NCI-H1105 (cell line): ENCODE results near the gene TRIM29.
"Not testable (repeated sequence)": the region's sequence is repeated elsewhere in the genome, so short reads cannot be mapped to it uniquely, and the experiment has no call there.

Experiments
- DNase-seq: peaks from one replicate; lab custom pipeline; 2025; lab: John Stamatoyannopoulos, UW

The TRIM29 gene, protein sequence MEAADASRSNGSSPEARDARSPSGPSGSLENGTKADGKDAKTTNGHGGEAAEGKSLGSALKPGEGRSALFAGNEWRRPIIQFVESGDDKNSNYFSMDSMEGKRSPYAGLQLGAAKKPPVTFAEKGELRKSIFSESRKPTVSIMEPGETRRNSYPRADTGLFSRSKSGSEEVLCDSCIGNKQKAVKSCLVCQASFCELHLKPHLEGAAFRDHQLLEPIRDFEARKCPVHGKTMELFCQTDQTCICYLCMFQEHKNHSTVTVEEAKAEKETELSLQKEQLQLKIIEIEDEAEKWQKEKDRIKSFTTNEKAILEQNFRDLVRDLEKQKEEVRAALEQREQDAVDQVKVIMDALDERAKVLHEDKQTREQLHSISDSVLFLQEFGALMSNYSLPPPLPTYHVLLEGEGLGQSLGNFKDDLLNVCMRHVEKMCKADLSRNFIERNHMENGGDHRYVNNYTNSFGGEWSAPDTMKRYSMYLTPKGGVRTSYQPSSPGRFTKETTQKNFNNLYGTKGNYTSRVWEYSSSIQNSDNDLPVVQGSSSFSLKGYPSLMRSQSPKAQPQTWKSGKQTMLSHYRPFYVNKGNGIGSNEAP

DNA sequence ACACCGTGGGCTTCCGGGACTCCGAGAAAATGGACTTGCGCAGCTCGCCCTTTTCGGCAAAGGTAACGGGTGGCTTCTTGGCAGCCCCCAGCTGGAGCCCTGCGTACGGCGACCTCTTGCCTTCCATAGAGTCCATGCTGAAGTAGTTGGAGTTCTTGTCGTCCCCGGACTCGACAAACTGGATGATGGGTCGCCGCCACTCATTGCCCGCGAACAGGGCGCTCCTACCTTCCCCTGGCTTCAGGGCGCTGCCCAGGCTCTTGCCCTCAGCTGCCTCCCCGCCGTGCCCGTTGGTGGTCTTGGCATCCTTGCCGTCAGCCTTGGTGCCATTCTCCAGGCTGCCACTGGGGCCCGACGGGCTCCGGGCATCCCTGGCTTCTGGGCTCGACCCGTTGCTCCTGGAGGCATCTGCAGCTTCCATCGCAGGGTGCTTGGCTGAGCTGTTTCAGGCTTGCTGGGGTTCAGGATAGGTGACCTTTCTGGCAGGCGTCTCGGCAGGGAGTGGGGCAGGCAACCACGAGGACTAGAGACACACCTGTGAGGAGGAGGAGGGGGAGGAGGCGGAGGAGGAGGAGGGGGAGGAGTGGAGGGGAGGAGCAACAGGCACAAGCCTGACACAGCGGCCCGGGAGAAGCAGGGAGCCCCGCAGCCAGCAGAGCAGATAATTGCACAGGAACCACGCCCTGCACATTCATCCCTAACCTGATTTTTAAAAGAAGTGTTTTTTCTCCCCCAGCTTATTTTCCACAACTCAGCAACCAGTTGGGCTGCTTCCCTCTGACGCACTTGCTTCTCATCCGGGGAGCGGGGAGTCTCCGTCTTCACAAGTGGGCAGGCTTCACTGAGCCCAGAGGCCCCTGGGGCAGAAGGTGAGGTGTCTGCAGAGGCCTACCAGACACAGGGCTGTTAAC is at the start of gene TRIM29:
TRIM29 (minus strand) TSS at position 503 of the 911 bp plus-strand sequence; CDS start at position 421, 82 bp downstream.
- DNase-seq = no peak

DNA sequence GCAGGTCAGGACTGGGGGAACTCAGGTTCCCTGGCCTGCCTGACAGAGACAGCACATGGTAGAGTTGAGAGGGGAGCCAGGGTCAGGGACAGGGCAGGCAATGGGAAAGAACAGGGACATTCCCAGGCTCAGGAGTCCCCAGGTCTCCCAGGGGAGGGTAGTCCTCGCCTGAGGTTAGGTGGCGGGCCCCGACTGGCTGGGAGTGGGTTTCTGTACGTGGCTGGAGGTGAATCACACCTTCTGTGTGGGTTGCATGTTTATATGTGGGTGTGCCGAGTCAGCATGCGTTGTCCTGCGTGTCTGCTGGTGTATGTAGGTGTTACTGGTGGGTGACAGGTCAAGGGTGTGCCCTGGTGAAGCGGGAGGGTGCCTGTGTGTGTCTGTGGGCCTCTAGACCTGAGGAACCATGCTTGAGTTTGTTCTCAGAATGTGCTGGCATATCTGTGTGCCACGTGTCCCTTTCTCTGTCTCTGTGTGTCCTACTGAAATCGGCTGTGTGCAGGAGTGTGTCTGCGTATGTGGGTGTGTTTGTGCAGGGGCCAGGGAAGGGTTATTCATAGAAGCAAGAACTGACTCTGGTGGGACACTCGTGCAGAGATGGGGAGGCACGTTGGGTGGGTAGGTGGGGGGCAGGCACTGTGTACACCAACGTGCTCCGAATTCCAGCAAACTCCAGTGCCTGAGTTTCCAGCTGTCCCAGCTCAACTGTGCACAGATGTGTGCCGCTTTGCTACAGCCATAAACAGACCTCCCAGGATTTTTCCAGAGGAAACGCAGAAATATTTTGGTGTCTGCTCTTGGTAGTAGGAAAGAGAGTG is 49.1 kb upstream of the TRIM29 start:
- no peak for DNase-seq

DNA sequence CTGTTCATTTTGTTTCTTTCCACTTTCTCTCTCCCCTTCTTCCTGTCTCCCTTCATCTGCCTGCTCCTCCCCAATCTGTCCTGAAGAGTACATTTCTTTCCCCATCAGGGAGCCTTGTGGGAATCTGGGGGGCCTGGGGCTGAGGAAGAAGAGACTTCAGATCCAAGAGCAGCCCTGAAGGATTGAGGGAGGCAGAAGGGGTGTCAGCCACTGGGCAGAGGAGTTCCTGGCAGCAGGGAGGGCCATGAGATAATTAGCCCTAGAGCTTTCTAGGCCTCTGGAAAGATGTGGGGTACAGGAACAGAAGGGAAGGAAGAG is 48.5 kb upstream of the TRIM29 start:
- no peak for DNase-seq

DNA sequence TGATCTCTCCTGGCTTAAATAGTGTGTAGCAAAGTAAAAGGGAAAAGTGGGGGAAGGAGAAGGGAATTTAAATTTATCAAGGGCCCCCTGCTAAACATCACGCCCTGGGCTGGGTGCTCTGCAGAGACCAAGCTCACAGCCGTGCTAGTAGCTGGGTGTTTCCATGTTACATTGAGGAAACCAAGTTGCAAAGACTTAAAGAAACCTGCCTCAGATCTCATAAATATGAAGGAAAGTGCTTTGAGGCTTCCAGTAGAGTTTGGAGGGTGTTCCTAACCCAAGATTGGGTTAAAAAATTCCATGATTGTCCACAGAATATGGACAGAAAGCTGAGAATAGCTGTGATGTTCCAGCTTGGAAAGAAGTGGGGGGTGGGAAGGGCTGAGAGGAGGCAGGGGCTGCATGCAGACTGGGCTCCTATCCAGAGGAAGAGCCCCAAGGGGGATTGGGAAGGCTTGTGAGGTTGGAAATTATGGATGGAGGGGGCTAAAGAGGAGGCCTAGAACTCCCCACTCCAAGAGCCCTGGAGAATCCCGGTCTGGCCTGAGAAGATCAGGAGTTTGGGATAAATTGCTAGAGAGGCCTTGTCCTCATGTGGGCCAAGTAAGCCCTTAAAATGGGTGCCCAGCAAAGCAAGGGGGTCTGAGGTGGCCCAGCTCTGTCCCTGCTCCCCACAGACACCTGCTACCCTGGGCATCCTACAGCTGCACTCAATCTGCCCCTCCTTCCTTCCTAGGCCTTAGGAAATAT is 48.0 kb upstream of the TRIM29 start:
- DNase-seq = no peak

DNA sequence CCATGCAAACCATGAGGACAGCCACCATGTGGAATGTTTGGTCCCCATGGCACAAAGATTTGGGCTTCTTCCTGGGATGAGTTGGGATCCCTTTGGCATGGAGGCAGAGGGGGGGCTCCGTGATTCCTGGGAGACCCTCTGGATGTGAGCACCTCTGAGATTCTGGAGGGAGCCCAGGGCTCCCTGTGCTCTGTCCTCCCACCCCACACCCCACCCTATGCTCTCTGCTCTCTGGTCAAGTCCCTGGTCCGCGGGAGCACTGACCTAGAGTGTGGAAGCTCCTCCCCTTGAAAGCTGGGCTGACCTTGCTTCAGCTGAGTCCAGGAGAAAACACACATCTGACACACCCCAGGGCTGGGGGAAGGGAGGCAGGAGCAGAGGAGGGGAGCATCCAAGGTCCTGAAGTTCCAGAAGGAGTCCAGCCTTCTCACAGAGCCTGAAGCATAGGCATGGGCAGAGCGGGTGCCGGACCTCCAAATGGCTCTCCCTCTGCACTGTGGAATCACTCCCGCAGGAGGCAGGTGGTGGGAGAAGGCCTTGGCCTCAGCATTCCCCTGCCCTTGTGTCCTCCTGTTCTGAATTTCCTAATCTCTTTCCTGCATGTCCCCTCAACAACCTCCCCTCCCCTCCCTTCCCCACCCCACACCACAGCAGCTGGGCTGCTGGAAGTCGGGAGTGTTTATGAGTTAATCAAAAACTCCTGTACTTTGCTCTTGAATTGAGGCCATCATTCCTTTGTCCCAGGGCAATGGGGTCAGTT is 47.2 kb upstream of the TRIM29 start:
- DNase-seq = no peak

DNA sequence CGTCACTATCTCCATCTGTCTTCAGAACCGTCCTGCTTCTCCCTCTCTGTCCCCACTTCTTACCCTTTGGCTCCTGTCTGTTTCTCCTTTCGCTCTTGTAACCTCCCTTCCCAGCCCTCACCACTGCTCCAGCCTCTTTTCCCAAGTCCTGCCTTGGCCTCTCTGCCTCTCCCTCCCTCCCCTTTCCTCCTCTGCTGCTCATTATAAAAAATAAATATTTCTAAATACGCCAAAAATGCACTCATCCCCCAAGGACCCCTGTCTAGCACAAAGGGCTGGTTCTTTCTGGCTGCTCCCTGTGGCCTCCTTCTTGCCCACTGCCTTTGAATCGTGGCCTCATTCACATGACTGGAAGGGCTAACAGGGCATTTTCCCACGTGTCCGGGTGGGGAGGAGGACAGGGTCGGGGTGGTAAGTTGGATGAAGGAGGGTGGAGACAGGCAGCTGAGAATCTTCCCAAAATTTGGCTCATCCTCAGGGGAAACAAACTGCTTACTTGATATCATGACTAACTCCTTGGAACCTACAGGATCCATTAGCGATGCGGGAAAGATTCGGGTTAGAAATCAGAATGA is 46.5 kb upstream of the TRIM29 start:
- DNase-seq = no peak

DNA sequence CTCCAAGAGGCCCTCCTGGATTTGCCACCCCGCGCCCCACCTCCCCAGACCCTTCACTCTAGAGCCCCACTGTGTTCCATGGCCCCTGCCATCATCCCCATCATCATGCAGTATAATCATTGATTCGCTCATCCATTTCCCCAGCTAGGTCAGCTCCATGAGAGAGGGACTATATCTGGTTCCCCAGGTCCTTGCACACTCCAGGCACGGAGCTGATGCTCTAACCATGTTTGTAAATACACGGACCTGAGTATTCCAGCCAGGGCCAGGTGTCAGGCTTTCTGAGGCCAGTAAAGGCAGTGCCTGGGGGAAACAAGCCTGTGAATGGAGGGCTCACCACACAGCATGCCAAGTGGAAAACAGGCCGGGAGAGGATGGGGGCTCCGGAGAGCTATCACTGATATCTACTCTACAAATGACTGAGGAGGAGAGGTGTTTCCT is 45.8 kb upstream of the TRIM29 start:
- DNase-seq = no peak

DNA sequence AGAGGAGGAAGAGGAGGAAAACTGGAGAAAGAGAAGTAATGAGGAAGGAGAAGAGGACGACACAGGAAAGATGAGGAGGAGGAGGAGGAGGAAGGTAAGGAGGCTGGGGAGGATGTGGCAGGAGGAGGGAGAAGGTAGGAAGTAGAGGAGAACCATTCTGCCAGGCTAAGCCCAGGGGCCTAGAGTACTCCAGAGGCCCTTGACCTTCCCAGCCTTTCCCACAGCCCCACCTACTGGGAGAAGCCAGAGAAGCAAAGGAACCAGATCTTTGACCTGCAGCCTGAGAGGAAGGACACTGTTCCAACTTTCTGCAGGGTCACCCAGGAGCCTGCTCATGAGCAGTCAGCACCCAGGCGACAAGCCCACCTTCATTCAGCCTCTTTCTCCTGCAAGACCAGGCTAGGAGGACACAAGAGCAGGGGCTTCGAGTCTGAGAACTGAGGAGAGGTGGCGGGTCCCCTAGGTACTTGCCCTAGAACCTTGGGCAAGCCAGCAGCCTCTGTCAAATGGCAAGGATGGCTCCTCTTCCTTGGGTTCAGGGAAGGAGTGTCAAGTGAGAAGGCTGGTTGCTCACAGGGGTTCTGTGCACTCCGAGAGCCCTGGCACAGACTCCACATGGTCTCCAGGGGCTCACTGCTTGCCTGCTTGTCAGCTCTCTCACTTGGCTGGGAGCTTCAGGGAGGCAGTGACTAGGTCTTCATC is 45.0 kb upstream of the TRIM29 start:
- DNase-seq = peak; percentile 44

DNA sequence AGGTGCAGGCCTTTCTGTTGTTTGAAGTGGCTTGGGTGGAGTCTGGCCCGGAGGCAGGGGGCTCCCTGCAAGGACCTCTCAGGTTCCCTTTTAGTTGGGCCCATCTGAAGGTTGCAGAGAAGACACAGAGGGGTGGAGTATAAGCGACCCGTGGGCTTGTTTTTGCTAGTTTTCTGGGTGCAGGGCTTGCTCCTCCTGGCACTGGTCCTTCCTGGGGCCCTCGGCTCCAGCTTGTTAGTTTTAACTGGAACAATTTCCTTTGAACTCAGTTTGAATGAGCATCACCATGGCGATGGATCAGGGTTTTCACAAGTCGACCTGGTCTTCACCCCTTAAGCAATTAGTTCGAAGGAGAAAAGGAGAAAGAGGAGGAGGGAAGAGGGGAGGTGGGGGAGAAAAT is 44.5 kb upstream of the TRIM29 start:
- DNase-seq = no peak

DNA sequence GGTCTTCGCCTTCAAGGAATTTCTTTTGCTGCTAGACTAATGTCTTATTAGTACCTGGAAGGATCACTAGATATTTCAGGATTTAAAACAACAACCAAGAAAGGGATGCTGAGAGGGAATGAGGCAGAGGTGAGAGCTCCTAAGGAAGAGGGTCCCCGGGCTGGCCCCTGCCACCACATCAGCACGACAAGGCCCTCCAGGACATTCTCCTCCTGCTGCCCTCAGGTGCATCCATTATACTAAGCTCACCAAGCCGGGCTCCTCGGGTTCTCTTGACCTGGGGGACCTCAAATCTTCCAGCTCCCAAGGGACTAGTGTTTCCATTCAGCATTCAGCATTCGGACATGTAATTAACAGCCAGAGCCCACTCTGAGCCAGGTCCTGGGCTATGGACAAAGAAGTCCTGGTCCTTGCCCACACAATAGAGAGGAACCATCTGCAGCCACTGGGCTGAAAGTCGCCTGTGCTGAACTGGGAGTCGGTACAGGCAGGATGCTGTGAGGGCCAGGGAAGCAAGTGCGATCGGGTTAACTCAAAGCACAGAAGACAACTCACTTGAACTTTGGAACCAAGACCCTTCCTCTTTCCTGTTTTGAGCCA is 43.6 kb upstream of the TRIM29 start:
- no peak for DNase-seq

DNA sequence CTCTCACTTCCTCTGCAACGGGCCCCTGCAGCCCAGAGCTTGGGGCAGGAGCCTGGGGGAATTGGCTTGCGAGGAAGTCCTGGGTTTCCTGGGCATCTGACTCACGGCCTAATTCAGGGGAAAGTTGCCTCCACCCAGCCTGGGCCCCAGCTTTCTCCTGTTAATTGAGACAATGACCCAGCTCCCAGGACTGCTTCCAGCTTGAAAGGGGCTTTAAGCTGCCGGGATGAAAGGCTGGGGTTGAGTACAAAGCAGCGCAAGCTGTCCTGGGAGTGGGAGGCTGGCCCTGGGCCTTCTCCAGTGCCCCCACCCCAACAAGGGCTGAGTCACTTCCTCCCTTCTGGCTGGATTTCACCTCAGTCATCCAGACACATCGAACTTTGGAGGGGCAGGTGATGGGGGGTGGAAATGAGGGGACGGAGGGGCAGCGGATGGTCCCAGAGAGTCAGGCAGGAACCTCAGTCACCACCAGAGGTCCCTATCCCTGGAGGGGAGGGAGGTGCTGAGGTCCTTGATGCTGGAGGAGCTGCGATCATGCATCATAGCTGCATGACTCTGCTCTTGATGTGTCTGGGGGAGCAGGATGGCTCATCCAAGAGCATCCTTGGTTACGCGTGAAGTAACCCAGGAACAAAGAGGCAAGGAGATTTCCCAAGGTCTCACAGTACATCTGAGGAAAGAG is 42.8 kb upstream of the TRIM29 start:
- DNase-seq = no peak

DNA sequence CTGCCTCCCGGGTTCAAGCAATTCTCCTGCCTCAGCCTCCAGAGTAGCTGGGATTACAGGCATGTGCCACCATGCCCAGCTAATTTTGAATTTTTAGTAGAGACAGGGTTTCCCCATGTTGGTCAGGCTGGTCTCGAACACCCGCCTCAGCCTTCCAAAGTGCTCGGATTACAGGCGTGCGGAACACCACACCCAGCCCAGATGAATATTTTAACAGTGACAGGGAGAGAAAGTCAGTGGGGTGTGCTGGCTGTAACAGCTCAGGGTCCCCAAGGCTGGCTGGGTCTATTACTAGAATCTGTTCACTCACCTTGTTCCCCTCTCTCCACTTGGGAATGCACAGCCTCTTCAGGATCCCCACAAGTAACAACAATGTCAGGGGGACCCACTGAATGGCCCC is 42.1 kb upstream of the TRIM29 start:
- DNase-seq = not testable (repeated sequence)

DNA sequence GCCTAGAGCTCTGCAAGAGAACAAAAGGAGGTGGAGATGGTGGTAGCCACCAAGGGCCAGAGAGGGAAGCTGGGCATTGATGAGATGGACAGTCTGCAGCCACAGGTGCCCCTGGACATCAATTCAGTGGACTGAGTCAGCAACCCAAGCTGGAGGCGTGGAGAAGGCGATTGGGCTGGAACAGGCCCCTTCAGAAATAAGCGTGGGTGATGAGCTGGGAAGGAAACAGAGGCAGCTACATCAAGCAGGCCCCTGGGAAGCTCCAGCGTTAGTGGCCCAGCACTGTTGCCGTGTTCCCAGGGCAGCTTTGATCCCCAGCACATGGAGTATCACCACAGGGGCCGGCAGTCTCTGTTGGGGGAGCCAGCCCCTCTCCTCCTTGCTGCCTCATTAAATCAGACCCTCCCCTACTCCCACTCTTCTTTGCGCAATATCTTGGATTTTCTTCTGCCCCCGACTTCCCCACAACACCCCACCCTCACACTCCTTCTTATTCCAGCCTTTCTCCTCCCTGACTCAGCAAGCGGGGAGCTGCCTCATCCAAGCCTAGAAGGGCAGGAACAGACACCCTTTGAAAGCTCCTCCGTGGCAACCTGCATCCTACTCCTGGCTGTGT is 41.3 kb upstream of the TRIM29 start:
- no peak for DNase-seq

DNA sequence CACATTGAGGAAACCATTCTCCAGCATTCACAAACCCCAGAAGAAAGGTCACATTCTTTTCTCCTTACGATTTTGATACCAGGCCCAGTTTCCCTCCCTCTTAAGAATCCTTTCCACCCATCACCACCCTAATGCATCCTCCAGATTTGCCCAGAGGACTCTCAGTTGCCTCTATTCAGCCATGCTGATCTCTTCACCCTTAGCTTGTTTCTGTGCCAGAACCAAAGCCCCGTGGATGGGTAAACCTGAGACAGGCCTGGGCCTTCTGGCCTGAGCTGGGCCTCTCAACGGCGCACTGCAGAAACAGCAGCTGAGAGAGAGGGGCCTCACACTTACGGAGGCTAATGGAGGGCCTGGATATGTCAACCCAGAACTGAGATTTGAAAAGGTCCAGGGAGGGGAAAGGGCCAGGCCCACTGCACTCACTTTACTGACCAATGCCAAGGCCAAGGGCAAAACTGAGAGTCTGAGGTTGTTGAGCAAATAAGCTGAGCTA is 40.7 kb upstream of the TRIM29 start:
- DNase-seq = no peak

DNA sequence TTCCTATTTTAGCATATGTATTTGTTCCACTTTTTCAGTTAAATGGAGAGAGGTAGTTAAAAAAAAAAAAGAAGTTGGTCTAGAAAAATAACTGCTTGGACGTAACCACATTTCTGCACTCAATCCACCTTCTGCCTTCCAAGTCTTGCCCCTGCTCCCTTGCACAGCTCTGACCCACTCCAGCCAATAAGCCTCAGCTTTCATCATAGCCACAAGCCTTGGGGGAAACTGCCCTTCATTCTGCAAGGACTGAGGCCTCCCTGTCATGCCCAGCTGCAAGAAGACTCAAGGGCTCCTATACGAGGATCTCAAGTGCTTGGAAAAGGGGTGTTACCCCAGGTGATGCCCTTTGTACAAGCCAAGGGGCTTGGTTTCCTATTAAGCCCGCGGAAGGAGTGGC is 37.0 kb upstream of the TRIM29 start:
- no peak for DNase-seq

DNA sequence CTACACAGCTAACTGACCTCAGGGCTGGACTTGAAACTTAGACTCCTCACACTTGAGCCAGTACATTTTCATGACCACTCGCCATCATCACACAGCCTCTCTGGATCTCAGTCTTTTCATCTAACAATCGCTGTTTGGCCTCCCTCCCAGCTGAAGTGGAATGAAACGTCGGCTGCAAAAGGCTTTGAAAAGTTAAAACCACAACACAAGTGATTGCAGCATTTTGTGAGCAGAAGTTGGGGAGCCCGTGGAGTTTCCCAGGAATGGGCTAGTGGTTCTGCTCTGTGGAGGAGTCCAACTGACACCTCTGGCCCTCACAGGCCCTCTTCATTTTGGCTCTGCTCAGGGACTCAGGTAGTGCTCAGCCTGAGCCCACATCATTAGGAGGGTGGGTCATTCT is 35.9 kb upstream of the TRIM29 start:
- DNase-seq = no peak

DNA sequence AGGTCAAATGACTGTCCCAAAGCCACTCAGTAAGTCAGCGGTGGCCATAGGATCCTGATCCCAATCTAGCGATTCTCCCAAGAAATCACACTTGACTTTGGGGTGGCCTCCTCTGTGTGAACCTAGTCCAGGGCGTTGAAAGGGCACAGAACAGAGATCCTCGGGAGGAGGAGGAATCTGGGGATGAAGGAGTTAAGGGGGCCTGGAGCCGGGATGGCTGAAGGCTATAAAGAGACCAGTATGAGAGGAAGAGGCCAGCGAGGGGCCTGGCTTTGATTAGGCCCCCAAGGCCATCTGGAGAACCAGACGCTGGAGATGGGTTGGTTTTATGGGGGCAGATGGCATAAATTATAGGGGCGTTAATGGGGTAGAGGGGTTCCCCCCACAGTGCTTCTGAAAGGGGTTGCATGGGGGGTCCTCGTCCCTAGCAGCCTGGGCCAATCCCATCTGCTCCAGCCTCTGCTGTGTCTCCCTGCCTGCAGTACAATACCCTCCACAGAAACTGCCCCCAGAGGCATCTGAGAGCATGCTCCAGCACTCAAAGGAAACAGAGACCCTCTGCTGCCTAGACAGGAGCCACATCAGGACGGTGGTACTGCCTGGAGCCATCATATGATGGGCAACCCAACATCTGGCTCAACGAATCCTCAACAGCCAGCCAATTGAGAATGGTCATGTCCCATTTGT is 35.2 kb upstream of the TRIM29 start:
- DNase-seq = no peak
